H1 (cell line): ENCODE measurements around the gene GON4L. TPM values are rescaled to one million over a fixed set of nuclear protein-coding genes. Genes with fewer than 3 reads are reported as not detected.

Experiments used
- CTCF ChIA-PET: fragments of 300-600 bp; sonication (Branson Sonifier 250); formaldehyde crosslinking; loops from one replicate; lab custom pipeline; 2021; ENCODE audit not compliant: partially characterized antibody; lab: Charles Lee
- POLR2A ChIA-PET: fragments of 300-600 bp; sonication (Branson Sonifier 250); formaldehyde crosslinking; loops from one replicate; lab custom pipeline; 2021; ENCODE audit warnings: inconsistent platforms; ENCODE audit not compliant: partially characterized antibody; lab: Charles Lee
- DNase-seq, 2 experiments: peaks; one replicate each; pipeline versions ENCODE4 v3.0.0 to v3.0.0-alpha.2; 2010 to 2022; ENCODE audit warnings: low spot score in 2 of 2, low read depth in 1 of 2, mixed read lengths in 1 of 2
- FAIRE-seq: peaks from 2 replicates; lab custom pipeline; 2011; peaks lifted over from hg19 to GRCh38; lab: Jason Lieb, UNC
- H2AFZ ChIP-seq: 2 replicates; pipeline ENCODE4 v1.8.1; 2012; ENCODE audit warnings: low read length, inconsistent platforms
- H2AK5ac ChIP-seq: 2 replicates; pipeline ENCODE4 v1.6.1; 2013; ENCODE audit warnings: low read depth, low read length
- H2BK120ac ChIP-seq: replicated peaks from 2 replicates; pipeline ENCODE3; 2013; ENCODE audit warnings: low read depth, low read length, inconsistent platforms
- H2BK12ac ChIP-seq: 2 replicates; pipeline ENCODE4 v1.6.1; 2013; ENCODE audit warnings: low read depth, low read length
- H2BK15ac ChIP-seq: 2 replicates; pipeline ENCODE4 v1.6.1; 2013; ENCODE audit warnings: low read length
- H2BK20ac ChIP-seq: 2 replicates; pipeline ENCODE4 v1.6.1; 2013; ENCODE audit warnings: low read length
- H2BK5ac ChIP-seq: 2 replicates; pipeline ENCODE4 v1.6.1; 2013; ENCODE audit warnings: low read depth, low read length
- H3K14ac ChIP-seq: 2 replicates; pipeline ENCODE4 v1.6.1; 2013; ENCODE audit warnings: inconsistent platforms; ENCODE audit not compliant: insufficient read length
- H3K18ac ChIP-seq: 2 replicates; pipeline ENCODE4 v1.6.1; 2013; ENCODE audit warnings: low read length; ENCODE audit errors: extremely low read depth
- H3K23ac ChIP-seq: 2 replicates; pipeline ENCODE4 v1.6.1; 2013; ENCODE audit warnings: inconsistent platforms; ENCODE audit not compliant: insufficient read length
- H3K23me2 ChIP-seq: 2 replicates; pipeline ENCODE4 v1.6.1; 2013; ENCODE audit warnings: low read depth, low read length
- H3K27ac ChIP-seq: 2 replicates; pipeline ENCODE4 v1.6.1; 2011; ENCODE audit warnings: low read depth, low read length, inconsistent platforms
- H3K27me3 ChIP-seq, 4 experiments: replicated peaks in 1 of 4; 1 replicate in 1 of 4; 2 replicates in 3 of 4; pipeline versions ENCODE4 v1.6.1 to v1.8.1; 2011 to 2013; ENCODE audit warnings: low read length in 3 of 4, mild to moderate bottlenecking in 3 of 4, inconsistent platforms in 2 of 4, mixed read lengths in 2 of 4, moderate library complexity in 1 of 4; ENCODE audit not compliant: control insufficient read depth in 3 of 4, insufficient read depth in 3 of 4; ENCODE audit errors: extremely low read depth in 1 of 4
- H3K36me3 ChIP-seq, 4 experiments: 2 replicates each; pipeline versions ENCODE4 v1.6.1 to v1.8.1; 2011 to 2013; ENCODE audit warnings: mild to moderate bottlenecking in 4 of 4, low read length in 3 of 4, moderate library complexity in 2 of 4, control low read depth in 1 of 4, inconsistent platforms in 1 of 4; ENCODE audit not compliant: insufficient read depth in 4 of 4, control insufficient read depth in 2 of 4
- H3K4ac ChIP-seq: replicated peaks from 2 replicates; pipeline ENCODE3; 2013; ENCODE audit warnings: low read length, low read depth, mixed read lengths, inconsistent platforms; ENCODE audit not compliant: insufficient read length
- H3K4me1 ChIP-seq, 4 experiments: replicated peaks in 1 of 4; 1 replicate in 1 of 4; 2 replicates in 3 of 4; pipeline versions ENCODE4 v1.6.1 to v1.8.1; 2011 to 2013; ENCODE audit warnings: low read length in 3 of 4, inconsistent platforms in 2 of 4, mixed read lengths in 1 of 4; ENCODE audit not compliant: insufficient read depth in 4 of 4, control insufficient read depth in 3 of 4
- H3K4me2 ChIP-seq, 2 experiments: 2 replicates each; pipeline versions ENCODE4 v1.6.1 to v1.8.1; 2011 to 2013; ENCODE audit warnings: low read depth in 2 of 2, low read length in 2 of 2, control low read depth in 1 of 2, inconsistent platforms in 1 of 2, mild to moderate bottlenecking in 1 of 2; ENCODE audit not compliant: insufficient read depth in 1 of 2
- H3K4me3 ChIP-seq, 4 experiments: fragments of 200-600, 300-600 bp in 1 of 4; sonication (generic), shearing (Covaris generic), sonication (Bioruptor Twin) in 1 of 4; 2 replicates each; pipeline versions ENCODE4 v1.5.1 to v1.8.1; 2011 to 2016; ENCODE audit warnings: low read length in 4 of 4, low read depth in 3 of 4, control low read depth in 2 of 4, inconsistent platforms in 2 of 4, mild to moderate bottlenecking in 2 of 4, mixed read lengths in 1 of 4, moderate library complexity in 1 of 4; ENCODE audit not compliant: insufficient read depth in 2 of 4; ENCODE audit errors: extremely low read depth in 1 of 4
- H3K56ac ChIP-seq: replicated peaks from 2 replicates; pipeline ENCODE3; 2013; ENCODE audit warnings: low read depth, mild to moderate bottlenecking, mixed read lengths, low read length, inconsistent platforms; ENCODE audit not compliant: insufficient read length
- H3K79me1 ChIP-seq: 2 replicates; pipeline ENCODE4 v1.6.1; 2013; ENCODE audit warnings: low read depth, low read length, control low read depth
- H3K79me2 ChIP-seq, 2 experiments: 2 replicates each; pipeline versions ENCODE4 v1.6.1 to v1.8.1; 2012 to 2013; ENCODE audit warnings: low read length in 2 of 2, mild to moderate bottlenecking in 2 of 2, inconsistent platforms in 1 of 2; ENCODE audit not compliant: insufficient read depth in 2 of 2, control insufficient read depth in 1 of 2
- H3K9ac ChIP-seq, 4 experiments: replicated peaks in 1 of 4; 1 replicate in 1 of 4; 2 replicates in 3 of 4; pipeline versions ENCODE4 v1.6.1 to v1.8.1; 2011 to 2013; ENCODE audit warnings: low read depth in 3 of 4, low read length in 3 of 4, control low read depth in 2 of 4, mild to moderate bottlenecking in 2 of 4, moderate library complexity in 2 of 4, inconsistent platforms in 1 of 4; ENCODE audit errors: extremely low read depth in 1 of 4
- H3K9me3 ChIP-seq, 2 experiments: 2 replicates each; pipeline versions ENCODE4 v1.6.1 to v1.8.1; 2012 to 2013; ENCODE audit warnings: mild to moderate bottlenecking in 2 of 2, moderate library complexity in 2 of 2, control low read depth in 1 of 2, inconsistent platforms in 1 of 2, low read depth in 1 of 2, low read length in 1 of 2, mixed read lengths in 1 of 2; ENCODE audit not compliant: insufficient read depth in 2 of 2
- H4K20me1 ChIP-seq, 2 experiments: replicated peaks in 1 of 2; 2 replicates each; pipeline versions ENCODE3 to v1.8.1; 2011 to 2013; ENCODE audit warnings: inconsistent platforms in 2 of 2, low read length in 2 of 2, mild to moderate bottlenecking in 1 of 2; ENCODE audit not compliant: insufficient read depth in 2 of 2, control insufficient read depth in 1 of 2
- H4K5ac ChIP-seq: 2 replicates; pipeline ENCODE4 v1.6.1; 2013; ENCODE audit warnings: low read length, low read depth, mixed read lengths, inconsistent platforms; ENCODE audit not compliant: insufficient read length
- H4K8ac ChIP-seq: 2 replicates; pipeline ENCODE4 v1.8.0; 2013; ENCODE audit warnings: mild to moderate bottlenecking, moderate library complexity, low read length, inconsistent platforms; ENCODE audit not compliant: insufficient read depth; ENCODE audit errors: extremely low read depth
- H4K91ac ChIP-seq: replicated peaks from 2 replicates; pipeline ENCODE3; 2013; ENCODE audit warnings: low read length, mixed read lengths, inconsistent platforms; ENCODE audit not compliant: insufficient read length
- ATF2 ChIP-seq: IDR thresholded peaks from 2 replicates; pipeline ENCODE4 v1.6.1; 2012; ENCODE audit warnings: low read length, inconsistent platforms
- BCL11A ChIP-seq, 2 experiments: IDR thresholded peaks; one replicate each; pipeline ENCODE4 v1.6.1; 2011; ENCODE audit warnings: low read depth in 2 of 2, low read length in 2 of 2, mild to moderate bottlenecking in 2 of 2
- CBX8 ChIP-seq: fragments of 300-800, 300-1000 bp; sonication (generic); IDR thresholded peaks from 2 replicates; pipeline ENCODE4 v1.7.1; 2016; ENCODE audit warnings: low read depth, low read length, borderline replicate concordance
- CTCF ChIP-seq, 3 experiments: IDR thresholded peaks; 1 replicate in 2 of 3; 2 replicates in 1 of 3; pipeline versions ENCODE4 v1.5.1 to v1.6.1; 2011; ENCODE audit warnings: low read length in 3 of 3, mild to moderate bottlenecking in 3 of 3, inconsistent platforms in 2 of 3, low read depth in 1 of 3, moderate library complexity in 1 of 3; ENCODE audit not compliant: insufficient read depth in 1 of 3; ENCODE audit errors: control extremely low read depth in 1 of 3
- EGR1 ChIP-seq: IDR thresholded peaks from 2 replicates; pipeline ENCODE4 v1.6.1; 2011; ENCODE audit warnings: low read depth, low read length, borderline replicate concordance
- GABPA ChIP-seq: IDR thresholded peaks from 2 replicates; pipeline ENCODE4 v1.6.1; 2011; ENCODE audit warnings: mild to moderate bottlenecking, low read length, moderate library complexity, borderline replicate concordance; ENCODE audit not compliant: insufficient read depth
- GTF2F1 ChIP-seq: IDR thresholded peaks from 2 replicates; pipeline ENCODE4 v1.6.1; 2012; ENCODE audit warnings: low read depth, low read length, improper control_type of control experiment, borderline replicate concordance
- NRF1 ChIP-seq: IDR thresholded peaks from 2 replicates; pipeline ENCODE4 v1.6.1; 2011; ENCODE audit warnings: mild to moderate bottlenecking, low read depth, low read length, improper control_type of control experiment
- SP4 ChIP-seq: IDR thresholded peaks from 2 replicates; pipeline ENCODE4 v1.6.1; 2012; ENCODE audit warnings: low read length, inconsistent platforms
- TCF12 ChIP-seq: IDR thresholded peaks from 2 replicates; pipeline ENCODE4 v1.6.1; 2011; ENCODE audit warnings: low read depth, mild to moderate bottlenecking, low read length
- WGBS, 2 experiments: shearing (Covaris generic) in 1 of 2; methylation state at CpG; one replicate each; pipeline versions ENCODE4 v1.1.6 to v1.1.7; 2013 to 2015; ENCODE audit warnings: low lambda C conversion rate in 2 of 2, mixed read lengths in 2 of 2, inconsistent platforms in 1 of 2, low coverage in 1 of 2, missing lambda C conversion rate in 1 of 2; ENCODE audit not compliant: insufficient replicate concordance in 2 of 2, insufficient coverage in 1 of 2, insufficient read length in 1 of 2; ENCODE audit errors: extremely low coverage in 1 of 2, missing lambda C conversion rate in 1 of 2; 5-methylcytosine and 5-hydroxymethylcytosine counted together
- polyA plus RNA-seq, 7 experiments: library from polyadenylated mRNA; depleted of rRNA in 3 of 7; stranded (reverse) in 5 of 7; unstranded in 2 of 7; fragments of >200 nt in 5 of 7; fragments of 200-250 nt in 2 of 7; gene quantifications; 1 replicate in 5 of 7; 2 replicates in 1 of 7; 4 replicates in 1 of 7; pipeline versions ENCODE4 v1.2.1 to v1.2.3, GENCODE V29; 2011 to 2013; ENCODE audit warnings: missing spikeins in 2 of 7, mixed read lengths in 2 of 7
- total RNA-seq: library from RNA; stranded (reverse); fragmentation: NEBNext Ultra II Directional; extraction: Animal tissue kit (Norgen Biotek cat#: 25700); gene quantifications from 2 replicates; pipeline ENCODE4 v1.2.1, GENCODE V29; 2021

The GON4L gene
- total and polyA plus RNA-seq, 2 of the 8 experiments (the other 6 are each of a cell fraction or from before 2014, with no cell fraction given): 26.2 to 52.1 TPM

DNA sequence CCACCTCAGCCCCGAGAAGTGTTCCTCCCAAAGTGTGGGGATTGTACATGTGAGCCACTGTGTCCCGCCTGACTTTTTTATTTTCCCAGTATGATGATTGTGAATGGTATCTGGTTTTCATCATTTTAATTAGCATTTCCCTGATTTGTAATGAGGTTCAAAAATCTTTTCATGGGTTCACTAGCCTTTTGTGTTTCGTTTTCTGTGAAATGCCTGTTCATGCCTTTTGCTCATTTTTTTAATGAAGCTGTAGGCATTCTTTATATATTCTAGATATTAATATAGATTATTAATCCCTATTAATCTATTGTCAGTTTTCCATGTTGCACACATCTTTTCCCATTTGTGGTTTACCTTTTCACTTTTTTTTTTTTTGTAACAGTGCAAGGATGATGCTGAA lies 147.6 kb downstream of the GON4L start:
- WGBS, 2 experiments: 92% methylated on average over 3 of the region's 3 CpGs; no CpG with 5 or more reads in 1 of the 2 experiments
- Histone ChIP-seq H3K27me3 (no peaks in the 10 kb centered on the region), H3K4me1 (no peaks in the 10 kb centered on the region), H3K23ac (no peak overlapping the region), H4K5ac (no peak overlapping the region), H2BK120ac (no peak overlapping the region), H3K79me2 (peaks cover 0 to 28% of the 10 kb centered on the region in 2 experiments; a peak in 2 of 4 replicates), H3K4ac (no peak overlapping the region), H3K9ac (no peak overlapping the region), H3K4me3 (no peak overlapping the region), H2BK20ac (no peak overlapping the region), H3K18ac (no peak overlapping the region), H4K8ac (no peak overlapping the region), H2AK5ac (no peak overlapping the region), H2BK12ac (no peak overlapping the region), H3K56ac (no peak overlapping the region), H3K36me3 (peaks cover 0 to 8% (median 3%) of the 10 kb centered on the region in 4 experiments; a peak in 3 of 8 replicates), H3K9me3 (no peaks in the 10 kb centered on the region), H4K91ac (no peak overlapping the region), H2AFZ (no peak overlapping the region), H3K14ac (no peak overlapping the region), H4K20me1 (no peaks in the 10 kb centered on the region), H3K79me1 (peaks cover 2% of the 10 kb centered on the region), H2BK15ac (no peak overlapping the region), H3K23me2 (no peaks in the 10 kb centered on the region), H3K27ac (no peak overlapping the region), H3K4me2 (no peak overlapping the region), H2BK5ac (no peak overlapping the region)
- DNase-seq (no peak), FAIRE-seq (no peak)
- ChIA-PET POLR2A (interaction anchor here (0.6 kb wide), 1 partner anchor 107 kb away, joined by 3 read pairs; no protein-coding TSS in a partner anchor), CTCF (interaction anchor here (1.0 kb wide), 1 partner anchor 62 kb away, joined by 3 read pairs; no protein-coding TSS in a partner anchor)
- TF ChIP-seq ATF2 (no peak), TCF12 (no peak), CTCF (IDR thresholded peaks at IDR 0.05; ENCODE audit: control extremely low read depth in 1 of 3, insufficient read depth in 1 of 3, low read depth in 1 of 3, low read length in 3 of 3) (no peak), BCL11A (IDR thresholded peaks at IDR 0.05; ENCODE audit: low read depth in 2 of 2, low read length in 2 of 2) (no peak), EGR1 (no peak), GABPA (no peak), CBX8 (no peak), GTF2F1 (no peak), SP4 (no peak), NRF1 (no peak)
